GM10266 (cell line): ENCODE data around the gene BOD1L1.

Source experiments
- DNase-seq: peaks from one replicate; pipeline ENCODE4 v3.0.0; 2012; ENCODE audit errors: extremely low spot score
- TF ChIP-seq, protein P1 (sequence below): IDR thresholded peaks from 2 replicates; pipeline ENCODE4 v1.5.1; 2012; ENCODE audit warnings: mild to moderate bottlenecking, low read depth; ENCODE audit not compliant: control insufficient read depth, insufficient read depth; ENCODE audit errors: missing control alignments

Gene BOD1L1

DNA sequence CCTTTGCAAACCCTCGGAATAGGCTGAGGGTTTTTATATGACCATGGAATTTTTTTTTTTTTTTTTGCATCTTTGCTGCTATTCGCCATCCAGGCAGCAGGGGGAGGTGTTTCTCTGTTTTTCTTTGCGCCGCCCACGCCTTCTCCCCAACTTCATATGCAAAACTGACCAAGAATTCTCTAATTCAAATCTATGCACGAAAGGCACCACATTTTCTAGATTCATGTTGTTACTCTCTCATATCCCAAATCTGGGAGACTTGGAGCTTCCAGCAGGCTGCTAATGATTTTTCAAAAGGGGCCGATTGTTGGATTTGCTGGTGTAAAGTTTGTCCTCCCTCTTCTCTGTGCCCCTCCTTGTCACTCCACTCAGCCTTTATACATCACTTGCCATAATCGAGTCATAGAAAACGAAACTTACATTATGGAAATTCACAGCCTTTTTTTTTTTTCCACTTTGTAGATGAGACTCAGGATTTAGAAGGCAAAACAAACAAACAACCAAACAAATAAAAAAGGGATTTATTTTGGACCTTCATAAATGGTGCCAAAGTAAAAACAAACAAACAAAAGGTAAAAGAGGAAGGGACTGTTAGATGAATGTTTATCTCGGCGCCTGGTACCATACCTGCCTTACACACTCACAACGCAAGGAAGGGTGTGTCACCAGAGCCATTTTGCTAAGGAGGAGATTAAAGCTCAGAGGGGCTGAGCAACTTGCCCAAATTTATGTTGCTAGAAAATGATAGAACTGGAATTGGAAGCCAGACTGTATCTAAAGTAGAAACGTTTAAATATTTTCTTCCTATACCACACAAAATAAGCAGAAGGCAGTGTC is 29.3 kb upstream of the BOD1L1 start:
- peak; percentile 47 for DNase-seq
- TF ChIP-seq, protein P1, sequence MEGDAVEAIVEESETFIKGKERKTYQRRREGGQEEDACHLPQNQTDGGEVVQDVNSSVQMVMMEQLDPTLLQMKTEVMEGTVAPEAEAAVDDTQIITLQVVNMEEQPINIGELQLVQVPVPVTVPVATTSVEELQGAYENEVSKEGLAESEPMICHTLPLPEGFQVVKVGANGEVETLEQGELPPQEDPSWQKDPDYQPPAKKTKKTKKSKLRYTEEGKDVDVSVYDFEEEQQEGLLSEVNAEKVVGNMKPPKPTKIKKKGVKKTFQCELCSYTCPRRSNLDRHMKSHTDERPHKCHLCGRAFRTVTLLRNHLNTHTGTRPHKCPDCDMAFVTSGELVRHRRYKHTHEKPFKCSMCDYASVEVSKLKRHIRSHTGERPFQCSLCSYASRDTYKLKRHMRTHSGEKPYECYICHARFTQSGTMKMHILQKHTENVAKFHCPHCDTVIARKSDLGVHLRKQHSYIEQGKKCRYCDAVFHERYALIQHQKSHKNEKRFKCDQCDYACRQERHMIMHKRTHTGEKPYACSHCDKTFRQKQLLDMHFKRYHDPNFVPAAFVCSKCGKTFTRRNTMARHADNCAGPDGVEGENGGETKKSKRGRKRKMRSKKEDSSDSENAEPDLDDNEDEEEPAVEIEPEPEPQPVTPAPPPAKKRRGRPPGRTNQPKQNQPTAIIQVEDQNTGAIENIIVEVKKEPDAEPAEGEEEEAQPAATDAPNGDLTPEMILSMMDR = peak; percentile 73

- DNase-seq = peak; percentile 71
- TF ChIP-seq, protein P1 = peak; percentile 94
These were observed 26.8 kb upstream of the BOD1L1 start for GRCh38 chr4:13654162-13654797.

GRCh38 chr4:13653766-13654161 is 26.2 kb upstream of the BOD1L1 start:
- DNase-seq = no peak
- TF ChIP-seq, protein P1 = no peak

GRCh38 chr4:13647031-13647430 is 19.5 kb upstream of the BOD1L1 start:
- DNase-seq = no peak
- TF ChIP-seq, protein P1 = no peak

DNA sequence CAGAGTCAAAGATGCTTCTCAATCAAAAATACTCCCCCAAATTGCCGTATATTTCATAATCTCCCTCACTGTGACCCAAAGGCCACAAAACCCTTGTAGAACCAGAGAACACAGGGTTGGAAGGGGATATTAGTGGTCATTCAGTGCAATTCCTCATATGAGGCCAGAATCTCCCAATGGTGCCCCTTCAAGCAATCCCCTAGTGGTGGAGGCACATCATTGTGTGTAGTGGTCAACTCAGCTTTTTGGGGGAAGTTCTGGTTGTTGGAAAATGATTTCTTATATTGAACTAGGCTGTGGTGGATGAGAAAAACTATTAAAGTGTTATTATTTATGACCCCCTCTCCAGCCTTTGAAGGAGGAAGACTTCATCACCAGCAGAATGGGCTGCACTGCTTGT is 17.6 kb upstream of the BOD1L1 start:
- DNase-seq = no peak
- TF ChIP-seq, protein P1 = no peak

- no peak for DNase-seq
- TF ChIP-seq, protein P1 = no peak
These were observed 14.8 kb upstream of the BOD1L1 start for GRCh38 chr4:13642170-13642950.
